ENCODE results near the gene RXFP4.

Gene RXFP4

DNA sequence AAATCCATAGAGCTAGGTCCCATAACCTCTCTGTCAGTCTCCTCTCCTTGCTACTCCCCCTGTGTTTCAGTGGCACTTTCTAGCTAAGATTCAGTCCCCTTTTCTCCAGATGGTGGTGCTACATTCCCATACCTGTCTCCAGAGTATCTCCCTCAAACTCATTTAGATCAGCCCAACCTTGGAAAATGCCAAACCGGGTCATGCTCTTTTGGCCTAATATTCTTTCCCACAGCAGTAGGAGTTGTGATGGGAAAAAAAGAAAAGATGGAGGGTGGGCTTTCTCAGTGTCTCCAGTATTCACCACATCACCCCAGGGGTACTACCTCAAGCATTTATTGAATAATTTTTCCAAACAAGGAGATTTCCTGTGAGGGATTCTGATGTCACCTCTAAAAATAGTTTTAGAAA is 3.2 kb upstream of the RXFP4 start:
- no peak overlapping the region for H3K4me3 ChIP-seq (ENCODE audit: low read length)
- peak; percentile 77 for DNase-seq (ENCODE audit: low read depth)
- TF ChIP-seq, protein P1, sequence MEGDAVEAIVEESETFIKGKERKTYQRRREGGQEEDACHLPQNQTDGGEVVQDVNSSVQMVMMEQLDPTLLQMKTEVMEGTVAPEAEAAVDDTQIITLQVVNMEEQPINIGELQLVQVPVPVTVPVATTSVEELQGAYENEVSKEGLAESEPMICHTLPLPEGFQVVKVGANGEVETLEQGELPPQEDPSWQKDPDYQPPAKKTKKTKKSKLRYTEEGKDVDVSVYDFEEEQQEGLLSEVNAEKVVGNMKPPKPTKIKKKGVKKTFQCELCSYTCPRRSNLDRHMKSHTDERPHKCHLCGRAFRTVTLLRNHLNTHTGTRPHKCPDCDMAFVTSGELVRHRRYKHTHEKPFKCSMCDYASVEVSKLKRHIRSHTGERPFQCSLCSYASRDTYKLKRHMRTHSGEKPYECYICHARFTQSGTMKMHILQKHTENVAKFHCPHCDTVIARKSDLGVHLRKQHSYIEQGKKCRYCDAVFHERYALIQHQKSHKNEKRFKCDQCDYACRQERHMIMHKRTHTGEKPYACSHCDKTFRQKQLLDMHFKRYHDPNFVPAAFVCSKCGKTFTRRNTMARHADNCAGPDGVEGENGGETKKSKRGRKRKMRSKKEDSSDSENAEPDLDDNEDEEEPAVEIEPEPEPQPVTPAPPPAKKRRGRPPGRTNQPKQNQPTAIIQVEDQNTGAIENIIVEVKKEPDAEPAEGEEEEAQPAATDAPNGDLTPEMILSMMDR (IDR thresholded peaks at IDR 0.05; ENCODE audit: insufficient read depth, low read depth, low read length, missing control alignments): peak; percentile 78

DNA sequence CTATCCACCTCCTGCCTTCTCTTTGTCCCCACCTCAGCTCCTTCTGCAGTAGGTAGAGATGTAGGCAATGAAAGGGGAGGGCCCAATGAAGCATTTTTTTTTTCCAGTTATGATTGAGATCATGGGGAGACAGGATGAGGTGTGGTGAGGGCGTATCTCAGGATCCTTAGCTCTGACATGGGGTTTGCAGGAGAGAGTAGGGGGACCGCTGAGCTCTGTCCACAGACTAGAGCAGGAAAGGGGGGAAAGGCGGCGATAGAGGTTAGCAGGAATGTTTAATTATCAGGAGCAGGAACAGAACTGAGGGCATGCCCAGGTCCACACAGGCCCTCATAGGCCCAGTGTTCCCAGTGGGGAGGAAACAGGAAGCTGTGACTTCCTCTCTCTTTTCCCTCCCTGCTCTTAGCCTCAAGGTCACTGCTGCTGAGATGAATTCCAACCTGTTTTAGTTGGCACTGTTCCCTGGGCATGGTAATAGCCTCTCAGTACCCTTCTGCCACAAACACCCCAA is 901 bp upstream of the RXFP4 start:
- DNase-seq (ENCODE audit: low read depth): peak; percentile 60
- no peak overlapping the region for H3K4me3 ChIP-seq (ENCODE audit: low read length)
- TF ChIP-seq, protein P1 (IDR thresholded peaks at IDR 0.05; ENCODE audit: insufficient read depth, low read depth, low read length, missing control alignments): no peak

DNA sequence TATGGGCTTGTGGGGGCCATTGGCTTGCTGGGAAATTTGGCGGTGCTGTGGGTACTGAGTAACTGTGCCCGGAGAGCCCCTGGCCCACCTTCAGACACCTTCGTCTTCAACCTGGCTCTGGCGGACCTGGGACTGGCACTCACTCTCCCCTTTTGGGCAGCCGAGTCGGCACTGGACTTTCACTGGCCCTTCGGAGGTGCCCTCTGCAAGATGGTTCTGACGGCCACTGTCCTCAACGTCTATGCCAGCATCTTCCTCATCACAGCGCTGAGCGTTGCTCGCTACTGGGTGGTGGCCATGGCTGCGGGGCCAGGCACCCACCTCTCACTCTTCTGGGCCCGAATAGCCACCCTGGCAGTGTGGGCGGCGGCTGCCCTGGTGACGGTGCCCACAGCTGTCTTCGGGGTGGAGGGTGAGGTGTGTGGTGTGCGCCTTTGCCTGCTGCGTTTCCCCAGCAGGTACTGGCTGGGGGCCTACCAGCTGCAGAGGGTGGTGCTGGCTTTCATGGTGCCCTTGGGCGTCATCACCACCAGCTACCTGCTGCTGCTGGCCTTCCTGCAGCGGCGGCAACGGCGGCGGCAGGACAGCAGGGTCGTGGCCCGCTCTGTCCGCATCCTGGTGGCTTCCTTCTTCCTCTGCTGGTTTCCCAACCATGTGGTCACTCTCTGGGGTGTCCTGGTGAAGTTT is 550 bp downstream of the RXFP4 start:
- DNase-seq (ENCODE audit: low read depth): no peak
- TF ChIP-seq, protein P1 (IDR thresholded peaks at IDR 0.05; ENCODE audit: insufficient read depth, low read depth, low read length, missing control alignments): no peak
- H3K4me3 ChIP-seq (ENCODE audit: low read length): no peak overlapping the region

DNA sequence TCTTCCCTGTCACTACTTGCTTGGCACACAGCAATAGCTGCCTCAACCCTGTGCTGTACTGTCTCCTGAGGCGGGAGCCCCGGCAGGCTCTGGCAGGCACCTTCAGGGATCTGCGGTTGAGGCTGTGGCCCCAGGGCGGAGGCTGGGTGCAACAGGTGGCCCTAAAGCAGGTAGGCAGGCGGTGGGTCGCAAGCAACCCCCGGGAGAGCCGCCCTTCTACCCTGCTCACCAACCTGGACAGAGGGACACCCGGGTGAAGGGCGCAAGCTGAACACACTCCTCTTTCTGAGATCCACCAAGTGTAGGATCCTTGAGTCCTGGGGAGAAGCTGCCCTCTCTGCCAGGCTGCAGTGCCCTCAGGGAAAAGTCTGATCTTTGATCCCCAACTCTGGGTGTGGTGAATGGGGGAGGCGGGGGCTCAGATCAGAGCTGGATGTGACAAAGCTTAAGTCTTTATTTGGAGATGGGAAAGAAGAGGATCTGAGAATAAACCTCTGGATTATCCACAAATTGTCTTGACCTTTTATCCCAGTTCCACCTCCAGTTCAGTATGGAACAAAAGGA is 1.2 kb downstream of the RXFP4 start:
- TF ChIP-seq, protein P1 (IDR thresholded peaks at IDR 0.05; ENCODE audit: insufficient read depth, low read depth, low read length, missing control alignments): no peak
- no peak overlapping the region for H3K4me3 ChIP-seq (ENCODE audit: low read length)
- no peak for DNase-seq (ENCODE audit: low read depth)

DNA sequence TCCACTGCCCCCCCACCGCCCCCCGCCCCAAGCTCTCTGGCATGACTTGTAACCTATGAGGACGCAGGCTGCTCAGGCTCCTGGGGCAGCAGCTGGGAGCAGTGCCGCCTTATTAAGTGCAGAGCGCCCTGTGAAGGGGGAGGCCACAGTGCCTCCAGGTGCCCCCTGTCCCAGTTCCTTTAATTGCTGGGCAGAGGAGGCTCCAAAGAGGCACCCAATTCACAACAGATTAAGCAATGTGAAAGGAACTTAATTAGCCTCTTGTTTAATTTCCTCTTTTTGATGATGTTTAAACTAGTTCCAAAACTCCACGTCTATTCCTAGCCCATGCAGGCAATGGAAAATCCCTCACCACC is 3.0 kb downstream of the RXFP4 start:
- TF ChIP-seq, protein P1 (IDR thresholded peaks at IDR 0.05; ENCODE audit: insufficient read depth, low read depth, low read length, missing control alignments): no peak
- DNase-seq (ENCODE audit: low read depth): no peak
- no peak overlapping the region for H3K4me3 ChIP-seq (ENCODE audit: low read length)

DNA sequence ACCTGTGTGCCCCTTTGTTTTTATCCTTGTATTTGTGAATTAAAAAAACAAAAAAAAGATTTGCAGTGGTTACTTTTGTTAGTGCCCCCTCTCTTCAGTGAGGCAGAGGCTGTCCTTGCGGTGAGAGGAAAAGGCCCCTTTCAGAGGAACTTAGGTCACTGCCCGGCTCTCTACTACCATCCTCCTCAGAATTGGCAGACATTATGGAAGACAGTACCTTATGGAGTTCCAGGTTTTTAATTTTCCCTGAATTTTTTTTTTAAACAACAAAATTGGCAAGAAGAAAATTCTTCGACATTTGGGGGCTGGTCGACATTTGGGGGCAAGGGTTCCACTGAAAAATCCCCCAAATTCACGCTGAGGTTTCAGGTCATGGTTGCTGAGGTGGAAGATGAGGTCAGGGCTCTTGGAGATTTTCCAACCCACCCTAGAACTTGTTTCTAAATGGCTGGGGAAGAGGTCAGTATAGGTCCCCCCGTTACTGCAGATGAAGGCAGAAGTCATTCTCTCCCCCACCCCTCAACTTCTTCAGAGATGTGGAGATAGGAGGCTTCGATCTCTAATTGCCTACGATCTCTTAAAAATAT is 5.3 kb downstream of the RXFP4 start:
- no peak for DNase-seq (ENCODE audit: low read depth)
- TF ChIP-seq, protein P1 (IDR thresholded peaks at IDR 0.05; ENCODE audit: insufficient read depth, low read depth, low read length, missing control alignments): no peak
- no peak overlapping the region for H3K4me3 ChIP-seq (ENCODE audit: low read length)
